Measurements from ENCODE around the gene RPL36AL. TPM values are rescaled to one million over a fixed set of nuclear protein-coding genes. Genes with fewer than 3 reads are reported as not detected.
"Not testable (repeated sequence)": the region's sequence is repeated elsewhere in the genome, so short reads cannot be mapped to it uniquely, and the experiment has no call there.

Gene RPL36AL
- total RNA-seq, 2 donors from 2014 or later, result 195 to 213 TPM

GRCh38 chr14:49622022-49622607, 1.7 kb upstream of the RPL36AL start:
- ATAC-seq (no peak), DNase-seq (no peak)
- intact Hi-C loops (cut with DNase I, micrococcal nuclease), result no loop called here

GRCh38 chr14:49621114-49621881, 872 bp upstream of the RPL36AL start:
- peak; percentile 50 for ATAC-seq
- intact Hi-C loops (cut with DNase I, micrococcal nuclease), result no loop called here
- peak; percentile 64 to 81 for DNase-seq

- intact Hi-C loops (cut with DNase I, micrococcal nuclease), result no loop called here
- ATAC-seq (no peak), DNase-seq (no peak)
Observed at GRCh38 chr14:49619730-49620129, 696 bp downstream of the RPL36AL start.

GRCh38 chr14:49619273-49619672, 1.2 kb downstream of the RPL36AL start:
- DNase-seq, result peak in 1 of 2 donors; percentile 31
- intact Hi-C loops (cut with DNase I, micrococcal nuclease); ATAC-seq: not testable (repeated sequence)

GRCh38 chr14:49617852-49618519, 2.4 kb downstream of the RPL36AL start:
- ATAC-seq (no peak), DNase-seq (no peak)
- intact Hi-C loops (cut with DNase I, micrococcal nuclease), result no loop called here

- no peak for DNase-seq
- intact Hi-C loops (cut with DNase I, micrococcal nuclease), result no loop called here
- ATAC-seq, result no peak
Observed at GRCh38 chr14:49615776-49616175, 4.7 kb downstream of the RPL36AL start.

- no peak for ATAC-seq
- intact Hi-C loops (cut with DNase I, micrococcal nuclease), result no loop called here
- DNase-seq, result no peak
Observed at GRCh38 chr14:49614196-49614595, 6.2 kb downstream of the RPL36AL start.

- intact Hi-C loops (cut with DNase I, micrococcal nuclease), result no loop called here
- no peak for DNase-seq
- ATAC-seq, result no peak
Observed at GRCh38 chr14:49612671-49613070, 7.8 kb downstream of the RPL36AL start.

- intact Hi-C loops (cut with DNase I, micrococcal nuclease), result no loop called here
- no peak for ATAC-seq
- no peak for DNase-seq
Observed at GRCh38 chr14:49612251-49612650, 8.2 kb downstream of the RPL36AL start.

- DNase-seq, result no peak
- intact Hi-C loops (cut with DNase I, micrococcal nuclease), result no loop called here
- ATAC-seq, result peak; percentile 86
Observed at GRCh38 chr14:49607583-49607982, 12.8 kb downstream of the RPL36AL start.

GRCh38 chr14:49598485-49599300, 21.7 kb downstream of the RPL36AL start, which contains the start of gene LRR1:
Gene LRR1, plus strand, starts transcription at chr14:49598940. Its CDS starts 81 bp downstream, at chr14:49599021.
- DNase-seq (peak; percentile 84 to 93), ATAC-seq (peak; percentile 67)
- intact Hi-C loops (cut with DNase I, micrococcal nuclease), result no loop called here

GRCh38 chr14:49598189-49598484, 22.3 kb downstream of the RPL36AL start:
- peak; percentile 7 for ATAC-seq
- DNase-seq, result no peak
- intact Hi-C loops (cut with DNase I, micrococcal nuclease), result no loop called here

GRCh38 chr14:49594347-49595091, 25.9 kb downstream of the RPL36AL start:
- intact Hi-C loops (cut with DNase I, micrococcal nuclease), result no loop called here
- peak; percentile 61 for ATAC-seq
- peak; percentile 36 to 72 for DNase-seq

GRCh38 chr14:49593016-49593415, 27.4 kb downstream of the RPL36AL start:
- no peak for DNase-seq
- intact Hi-C loops (cut with DNase I, micrococcal nuclease), result no loop called here
- ATAC-seq, result no peak

- DNase-seq (no peak), ATAC-seq (no peak)
- intact Hi-C loops (cut with DNase I, micrococcal nuclease), result no loop called here
Observed at GRCh38 chr14:49589387-49589786, 31.0 kb downstream of the RPL36AL start.

GRCh38 chr14:49586673-49587460, 33.6 kb downstream of the RPL36AL start:
- ATAC-seq, result peak; percentile 39
- intact Hi-C loops (cut with DNase I, micrococcal nuclease), result no loop called here
- DNase-seq, result peak in 1 of 2 donors; percentile 41

- peak; percentile 91 for ATAC-seq
- peak; percentile 97 to 98 for DNase-seq
- intact Hi-C loops (cut with DNase I, micrococcal nuclease), result no loop called here
Observed at GRCh38 chr14:49585803-49586672, 34.4 kb downstream of the RPL36AL start, which contains the start of gene RPS29. Gene RPS29, minus strand, starts transcription at chr14:49586380. Its CDS starts 34 bp downstream, at chr14:49586346.

Data from left colon (tissue), 2 donors.